Mucosa of descending colon (tissue), 3 donors: Measurements from ENCODE around the gene COMMD3. TPM values are rescaled to one million over a fixed set of nuclear protein-coding genes. Genes with fewer than 3 reads are reported as not detected.
"Not testable (repeated sequence)": the region's sequence is repeated elsewhere in the genome, so short reads cannot be mapped to it uniquely, and the experiment has no call there.

Source experiments
- ATAC-seq: fragments of 200-7000 bp; cut with Tn5 transposase; one replicate; pipeline ENCODE4 v1.9.1; 2020; ENCODE audit warnings: mild to moderate bottlenecking, moderate library complexity
- DNase-seq, 3 donors: peaks; one replicate each; pipeline ENCODE4 v3.0.0-alpha.2; 2020
- H3K36me3 ChIP-seq: fragments of 200-600 bp; one replicate; pipeline ENCODE4 v1.8.0; 2021; ENCODE audit warnings: low read depth, mild to moderate bottlenecking
- H3K4me1 ChIP-seq: fragments of 200-600 bp; one replicate; pipeline ENCODE4 v1.8.0; 2021; ENCODE audit warnings: low read depth, mild to moderate bottlenecking
- H3K4me3 ChIP-seq: fragments of 200-600 bp; one replicate; pipeline ENCODE4 v1.8.0; 2021; ENCODE audit warnings: mild to moderate bottlenecking
- H3K9me3 ChIP-seq: fragments of 200-600 bp; one replicate; pipeline ENCODE4 v1.8.0; 2021; ENCODE audit warnings: mild to moderate bottlenecking
- intact Hi-C, 2 donors: fragments of 100-400 bp; cut with DNase I in 1 of 2; cut with micrococcal nuclease in 1 of 2; formaldehyde crosslinking; loops; one replicate each; pipeline versions ENCODE4 v1.11.0 to v1.11.1; 2022; cut with DNase I, micrococcal nuclease
- total RNA-seq, 3 donors: library from RNA; stranded (reverse); fragmentation: NEBNext Ultra II Directional in 2 of 3; extraction: Animal tissue kit (Norgen Biotek cat#: 25700) in 2 of 3; gene quantifications; one replicate each; pipeline versions ENCODE4 v1.2.1 to v1.2.4, GENCODE V29; 2021 to 2023
- TF ChIP-seq, protein P1 (sequence below): fragments of 200-600 bp; IDR thresholded peaks from one replicate; pipeline ENCODE4 v1.8.0; 2022; ENCODE audit warnings: antibody characterized with exemption, mild to moderate bottlenecking
- donor health status: DM: no; HTN: no; CAD: no; lungs with moderate emphysema.
- donor health status: DM: no; HTN: no; CAD: no.
- donor health status: DM: no; HTN: yes; CAD: no.

The COMMD3 gene
- total RNA-seq, 3 donors from 2014 or later: 48.4 to 56.5 (median 51.2) TPM

DNA sequence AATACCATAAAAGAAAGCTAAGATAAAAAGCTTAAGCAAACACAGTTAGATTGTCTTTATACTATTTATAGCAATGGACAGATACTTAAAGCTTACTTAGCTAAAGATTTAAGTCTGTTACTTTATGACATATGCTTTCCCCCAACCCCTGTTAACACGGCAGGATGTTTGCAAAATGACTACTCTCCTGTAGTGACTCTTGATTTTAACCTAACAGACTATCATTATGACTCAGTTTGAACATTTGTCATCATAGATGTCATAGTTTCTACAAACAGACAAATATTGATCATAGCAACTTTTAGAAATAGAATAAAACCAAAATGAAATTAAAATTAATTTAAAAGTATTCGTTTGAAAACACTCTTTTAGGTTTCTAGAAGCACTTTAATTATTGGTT, 7.8 kb upstream of the COMMD3 start:
- ATAC-seq (no peak), DNase-seq (no peak)
- Histone ChIP-seq H3K9me3 (no peaks in the 10 kb centered on the region), H3K36me3 (no peaks in the 10 kb centered on the region), H3K4me1 (no peaks in the 10 kb centered on the region), H3K4me3 (no peak overlapping the region)
- TF ChIP-seq, protein P1, sequence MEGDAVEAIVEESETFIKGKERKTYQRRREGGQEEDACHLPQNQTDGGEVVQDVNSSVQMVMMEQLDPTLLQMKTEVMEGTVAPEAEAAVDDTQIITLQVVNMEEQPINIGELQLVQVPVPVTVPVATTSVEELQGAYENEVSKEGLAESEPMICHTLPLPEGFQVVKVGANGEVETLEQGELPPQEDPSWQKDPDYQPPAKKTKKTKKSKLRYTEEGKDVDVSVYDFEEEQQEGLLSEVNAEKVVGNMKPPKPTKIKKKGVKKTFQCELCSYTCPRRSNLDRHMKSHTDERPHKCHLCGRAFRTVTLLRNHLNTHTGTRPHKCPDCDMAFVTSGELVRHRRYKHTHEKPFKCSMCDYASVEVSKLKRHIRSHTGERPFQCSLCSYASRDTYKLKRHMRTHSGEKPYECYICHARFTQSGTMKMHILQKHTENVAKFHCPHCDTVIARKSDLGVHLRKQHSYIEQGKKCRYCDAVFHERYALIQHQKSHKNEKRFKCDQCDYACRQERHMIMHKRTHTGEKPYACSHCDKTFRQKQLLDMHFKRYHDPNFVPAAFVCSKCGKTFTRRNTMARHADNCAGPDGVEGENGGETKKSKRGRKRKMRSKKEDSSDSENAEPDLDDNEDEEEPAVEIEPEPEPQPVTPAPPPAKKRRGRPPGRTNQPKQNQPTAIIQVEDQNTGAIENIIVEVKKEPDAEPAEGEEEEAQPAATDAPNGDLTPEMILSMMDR: no peak
- intact Hi-C loops: no loop called here

DNA sequence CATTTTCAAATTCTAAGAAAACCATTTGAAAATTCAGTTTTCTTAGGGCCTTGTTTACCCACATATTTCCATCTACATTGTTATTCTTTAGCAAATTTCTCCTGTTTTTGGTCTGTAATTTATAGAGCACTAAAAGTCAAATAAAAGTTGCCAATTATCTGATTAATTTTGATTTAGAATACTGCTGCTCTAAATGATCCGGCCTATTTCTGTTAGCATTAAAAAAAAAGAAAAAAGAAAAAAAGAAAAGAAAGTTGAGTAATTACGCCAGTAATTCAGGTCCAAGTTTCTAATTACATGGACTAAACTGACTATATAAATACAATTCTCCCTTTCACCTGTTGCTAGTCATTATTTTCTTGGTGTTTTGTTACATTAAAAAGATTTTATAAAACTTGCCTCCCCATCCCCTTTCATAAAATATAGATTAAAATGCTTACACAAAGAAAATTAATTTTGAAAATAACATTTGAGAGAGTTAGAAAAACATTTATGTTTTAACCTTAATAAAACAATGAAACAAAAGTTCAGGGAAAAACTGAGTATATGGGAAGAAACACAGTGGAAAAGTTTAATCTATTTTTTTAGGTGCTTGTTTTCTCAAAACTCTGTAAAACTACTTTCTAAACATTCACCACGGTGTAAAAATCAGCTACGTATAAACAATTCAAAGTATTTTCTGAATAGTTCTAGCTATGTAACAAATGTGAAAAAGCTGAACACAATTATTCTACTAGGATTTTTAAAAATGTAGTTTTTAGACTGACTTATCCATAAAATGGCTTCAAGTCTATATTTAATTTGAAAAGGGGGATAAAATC, 6.8 kb upstream of the COMMD3 start:
- ATAC-seq (no peak), DNase-seq (no peak)
- TF ChIP-seq, protein P1: no peak
- intact Hi-C loops: no loop called here
- H3K9me3 ChIP-seq: no peaks in the 10 kb centered on the region
- H3K4me3 ChIP-seq: no peak overlapping the region
- no peaks in the 10 kb centered on the region for H3K36me3 ChIP-seq
- no peaks in the 10 kb centered on the region for H3K4me1 ChIP-seq

DNA sequence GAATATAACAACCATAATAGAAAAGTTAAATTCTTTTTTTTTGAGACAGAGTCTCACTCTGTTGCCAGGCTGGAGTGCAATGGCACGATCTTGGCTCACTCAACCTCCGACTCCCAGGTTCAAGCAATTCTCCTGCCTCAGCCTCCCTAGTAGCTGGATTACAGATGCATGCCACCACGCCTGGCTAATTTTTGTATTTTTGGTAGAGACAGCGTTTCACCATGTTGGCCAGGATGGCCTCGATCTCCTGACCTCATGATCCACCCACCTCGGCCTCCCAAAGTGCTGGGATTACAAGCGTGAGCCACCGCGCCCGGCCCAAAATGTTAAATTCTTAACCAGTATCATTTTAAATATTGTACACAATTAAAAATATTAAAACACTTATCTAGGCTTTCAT, 6.2 kb upstream of the COMMD3 start:
- intact Hi-C loops: not testable (repeated sequence)

DNA sequence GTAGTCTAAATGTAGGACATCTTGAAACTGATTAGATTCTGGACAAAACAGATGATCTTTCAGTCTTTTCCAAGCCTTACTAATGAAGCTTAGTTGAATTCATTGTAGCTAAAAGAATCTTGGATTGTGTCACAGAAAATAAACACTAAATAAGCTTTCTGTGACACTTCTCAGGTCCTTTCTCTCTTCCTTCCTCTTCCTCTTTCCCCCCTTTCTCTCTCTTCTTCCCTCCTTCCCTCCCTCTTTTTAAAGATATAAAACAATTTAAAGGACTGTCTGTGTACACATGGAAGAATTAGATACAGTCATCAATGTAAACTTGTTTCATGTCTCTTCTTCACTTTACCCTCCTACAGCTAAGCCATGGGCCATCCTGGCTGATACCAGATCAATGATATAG, 5.3 kb upstream of the COMMD3 start:
- ATAC-seq: no peak
- Histone ChIP-seq H3K9me3 (no peaks in the 10 kb centered on the region), H3K36me3 (no peaks in the 10 kb centered on the region), H3K4me1 (no peaks in the 10 kb centered on the region), H3K4me3 (no peak overlapping the region)
- intact Hi-C loops: no loop called here
- TF ChIP-seq, protein P1: no peak
- no peak for DNase-seq

More for the DNA sequence above, 6.2 kb upstream of the COMMD3 start:
- H3K4me3 ChIP-seq, H3K36me3 ChIP-seq, H3K9me3 ChIP-seq, ATAC-seq, DNase-seq, H3K4me1 ChIP-seq: not testable (repeated sequence)

DNA sequence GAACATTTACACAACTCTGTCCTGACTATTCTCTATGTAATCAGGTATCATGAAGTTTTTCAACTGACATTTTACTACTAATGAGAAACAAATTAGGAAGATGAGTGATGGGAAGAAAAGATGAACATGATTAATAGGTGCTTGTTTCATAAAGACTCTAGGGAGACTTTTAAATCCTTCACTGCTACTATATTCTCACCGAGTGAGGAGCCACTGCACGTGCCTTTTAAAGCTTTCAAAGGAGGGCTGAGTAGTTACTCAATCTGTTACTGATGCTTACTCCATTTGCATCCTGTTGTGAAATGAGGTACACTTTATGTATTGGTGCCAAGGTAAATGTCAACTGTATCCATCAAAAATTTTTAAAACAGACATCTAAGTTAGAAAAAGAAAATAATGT, 1.3 kb upstream of the COMMD3 start:
- intact Hi-C loops: no loop called here
- no peaks in the 10 kb centered on the region for H3K9me3 ChIP-seq
- H3K4me3 ChIP-seq: no peak overlapping the region
- ATAC-seq (no peak), DNase-seq (no peak)
- no peaks in the 10 kb centered on the region for H3K36me3 ChIP-seq
- TF ChIP-seq, protein P1: no peak
- H3K4me1 ChIP-seq: peaks cover 14% of the 10 kb centered on the region

DNA sequence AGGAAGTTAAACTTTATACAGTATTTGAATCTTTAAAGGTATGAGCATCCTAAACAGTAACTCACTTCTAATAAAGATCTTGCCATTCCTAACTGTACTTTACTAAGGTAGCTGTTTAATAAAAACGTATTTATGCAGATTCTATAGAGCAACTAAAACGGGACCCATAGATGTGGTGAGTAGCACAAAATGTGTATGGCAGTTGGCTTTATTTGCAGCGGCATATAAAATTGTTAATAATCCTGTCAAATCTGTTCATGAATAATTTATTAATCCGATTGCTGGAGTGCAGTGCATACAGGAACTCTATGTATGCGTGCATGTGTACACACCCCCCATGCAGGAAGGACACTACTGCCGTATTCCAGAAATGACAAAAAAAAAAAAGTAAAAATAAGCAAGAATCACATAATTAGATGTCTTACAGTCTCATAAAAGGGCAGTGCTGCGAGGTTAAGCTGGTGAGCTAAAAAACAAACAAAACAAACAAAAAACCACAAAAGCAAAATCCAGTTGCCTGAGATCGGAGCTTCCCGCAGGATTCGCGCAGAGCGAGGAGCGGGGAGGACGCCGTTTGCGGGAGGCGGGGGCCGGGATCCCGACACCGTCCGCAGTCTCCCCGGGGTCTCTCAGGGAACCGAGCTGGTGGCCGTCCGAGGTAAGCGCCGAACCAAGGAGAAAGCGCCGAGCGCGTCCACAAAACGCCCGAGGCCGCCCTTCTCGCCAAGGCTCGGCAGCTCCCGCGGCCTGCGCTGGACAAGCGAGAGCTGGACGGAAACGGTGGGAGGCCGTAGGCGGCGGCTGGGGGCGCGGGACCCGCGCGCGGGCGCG, 518 bp upstream of the COMMD3 start:
- Histone ChIP-seq H3K4me1 (peaks cover 16% of the 10 kb centered on the region), H3K36me3 (no peaks in the 10 kb centered on the region), H3K4me3 (peak overlapping the region; percentile 49), H3K9me3 (no peaks in the 10 kb centered on the region)
- DNase-seq (no peak), ATAC-seq (no peak)
- TF ChIP-seq, protein P1: no peak
- intact Hi-C loops: no loop called here
